ENCODE results near the gene ANXA11. TPM values are rescaled to one million over a fixed set of nuclear protein-coding genes. Genes with fewer than 3 reads are reported as not detected.
A peak's percentile ranks its signal among the peaks of the same experiment; 100 is the strongest.

ANXA11 gene
- total RNA-seq, 1 experiment from 2014 or later, result 114 TPM

DNA sequence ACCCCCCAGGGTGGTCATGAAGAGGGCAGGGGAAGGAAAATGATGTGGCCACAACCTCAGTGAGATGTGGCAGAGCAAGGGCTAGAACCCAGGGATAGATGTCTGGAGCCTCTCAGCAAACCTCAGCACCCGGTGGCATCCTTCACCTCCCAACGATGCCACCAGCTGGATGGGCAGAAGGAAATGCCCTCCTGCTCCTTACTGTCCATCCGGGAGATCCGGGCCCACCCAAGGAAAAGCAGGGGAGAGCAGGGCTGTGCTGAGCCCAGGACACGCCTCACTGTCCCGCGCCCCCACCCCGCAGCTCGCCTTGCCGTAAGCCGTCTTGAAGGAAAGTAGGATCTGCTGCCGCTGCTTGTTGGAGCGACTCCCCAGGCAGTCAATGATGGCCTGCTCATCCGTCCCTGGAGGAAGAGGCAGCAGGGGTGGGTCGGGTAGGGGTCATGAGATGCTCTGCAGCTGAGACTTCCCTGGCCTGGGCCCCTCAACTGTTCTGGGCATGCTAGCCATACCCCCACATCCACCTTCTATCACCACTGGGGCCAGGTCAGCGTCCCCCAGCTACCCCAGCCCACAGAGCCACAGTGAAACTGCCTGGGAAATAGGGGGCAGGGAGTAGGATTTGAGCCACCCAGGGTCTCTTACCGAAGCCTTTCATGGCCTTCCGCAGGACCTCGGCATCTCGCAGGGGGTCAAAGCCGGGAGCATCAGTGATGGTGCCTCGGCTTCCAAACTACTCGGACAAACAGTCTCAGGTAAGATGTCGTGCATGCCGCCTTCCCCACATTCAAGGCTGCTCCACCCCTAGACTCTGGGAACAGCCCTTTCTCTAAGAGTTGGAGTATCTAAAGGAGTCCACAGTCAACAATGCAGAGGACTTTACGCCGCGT, 38.5 kb downstream of the ANXA11 start:
- DNase-seq (ENCODE audit: low read depth), result no peak

DNA sequence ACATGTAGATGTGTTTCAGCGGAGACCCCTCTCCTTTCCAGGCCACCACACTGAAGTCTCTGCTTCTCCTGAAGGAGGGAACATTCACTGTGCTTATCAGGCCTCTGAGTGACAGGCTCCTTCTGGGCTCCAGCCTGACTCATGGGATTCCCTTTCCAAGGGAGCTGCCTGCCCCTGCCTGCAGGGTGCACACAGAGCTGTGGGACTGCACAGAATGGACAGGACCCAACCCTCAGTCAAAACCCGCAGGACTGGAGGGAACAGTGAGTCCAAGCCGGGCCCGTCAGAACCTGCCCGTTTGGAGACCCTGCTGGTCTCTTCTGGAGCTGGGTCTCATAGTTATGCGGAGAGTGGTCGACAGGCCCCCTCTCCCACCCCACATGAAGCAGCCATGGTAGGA, 40.2 kb downstream of the ANXA11 start:
- no peak for DNase-seq (ENCODE audit: low read depth)

DNA sequence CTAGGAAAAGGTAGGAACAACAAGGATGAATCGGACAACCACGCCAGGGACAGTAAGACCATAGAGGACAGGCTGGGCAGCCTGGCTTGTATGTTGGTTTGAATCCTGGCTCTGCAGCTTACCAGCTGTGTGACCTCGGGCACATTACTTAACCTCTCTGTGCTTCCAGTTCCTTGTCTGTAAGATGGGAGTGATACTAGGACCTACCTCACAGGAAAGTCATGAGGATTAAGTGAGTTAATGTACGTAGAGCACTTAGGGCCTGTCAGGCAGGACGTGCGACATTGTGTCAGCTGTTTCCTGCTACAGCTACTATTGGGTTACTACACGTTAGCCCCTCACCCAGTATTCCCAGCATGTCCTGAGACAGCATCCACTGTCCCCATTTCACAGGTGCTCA, 40.7 kb downstream of the ANXA11 start:
- DNase-seq (ENCODE audit: low read depth), result no peak

DNA sequence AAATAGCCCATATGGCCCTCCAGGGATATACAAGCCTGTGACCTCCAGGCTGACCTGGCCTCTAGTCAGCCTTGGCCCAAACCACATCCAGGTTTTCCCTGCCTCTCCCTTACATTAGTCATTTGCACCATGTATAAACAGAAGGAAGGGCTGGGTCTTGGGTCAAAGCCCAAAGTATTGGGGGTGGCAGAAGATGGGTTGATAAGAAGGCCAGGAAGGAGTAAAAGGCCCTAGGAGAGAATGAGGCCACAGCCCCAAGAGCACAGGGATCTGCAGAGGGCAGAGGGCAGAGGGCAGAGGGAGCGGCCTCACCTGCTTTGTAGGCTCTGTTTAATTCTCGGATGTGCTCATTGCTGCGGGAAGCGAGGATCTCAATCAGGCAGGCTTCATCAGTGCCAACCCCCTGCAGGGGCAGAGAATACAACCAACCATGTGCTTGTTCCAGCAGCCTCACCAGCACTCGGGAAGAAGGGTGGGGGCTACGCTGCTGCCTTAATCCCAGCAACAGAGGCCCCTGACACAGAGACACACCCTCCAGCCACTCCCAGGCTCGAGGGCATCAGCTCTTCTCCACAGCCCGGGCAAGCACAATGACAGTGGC, 41.5 kb downstream of the ANXA11 start:
- peak; percentile 73 for DNase-seq (ENCODE audit: low read depth)

DNA sequence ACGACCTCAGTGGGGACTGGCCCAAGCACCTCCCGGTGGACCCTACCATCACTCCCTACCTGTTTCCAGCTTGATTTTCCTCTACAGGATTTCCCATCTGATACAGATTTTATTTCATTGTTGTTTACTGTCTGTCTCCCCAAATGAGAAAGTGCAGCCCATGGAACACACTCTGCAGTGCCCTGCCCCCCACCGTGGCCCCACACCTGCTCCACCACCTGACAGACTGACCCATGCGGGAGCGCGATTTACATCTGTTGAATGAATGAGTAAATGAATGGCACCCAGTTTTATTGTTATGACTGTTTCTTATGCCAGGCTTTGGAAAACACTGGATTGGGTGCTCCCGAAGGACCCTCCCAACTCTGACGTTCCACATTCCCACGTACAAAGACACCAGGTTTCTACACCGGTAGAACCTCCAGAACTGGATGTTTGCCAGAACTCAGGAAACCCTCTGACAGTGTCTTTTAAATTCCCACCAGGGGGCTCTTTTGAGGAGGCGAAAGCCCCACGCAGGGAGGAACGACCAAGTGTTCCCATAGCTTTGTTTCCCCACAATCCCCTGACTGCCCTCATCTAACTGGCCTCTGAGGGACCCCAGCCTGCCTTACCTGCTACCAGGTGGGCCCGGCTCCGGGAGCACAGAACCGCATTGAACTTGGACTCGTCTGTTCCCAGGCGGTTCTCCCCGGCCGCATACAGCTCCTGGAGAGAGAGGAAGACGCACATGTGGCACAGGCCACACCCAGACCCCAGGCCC, 43.8 kb downstream of the ANXA11 start:
- DNase-seq (ENCODE audit: low read depth), result no peak

DNA sequence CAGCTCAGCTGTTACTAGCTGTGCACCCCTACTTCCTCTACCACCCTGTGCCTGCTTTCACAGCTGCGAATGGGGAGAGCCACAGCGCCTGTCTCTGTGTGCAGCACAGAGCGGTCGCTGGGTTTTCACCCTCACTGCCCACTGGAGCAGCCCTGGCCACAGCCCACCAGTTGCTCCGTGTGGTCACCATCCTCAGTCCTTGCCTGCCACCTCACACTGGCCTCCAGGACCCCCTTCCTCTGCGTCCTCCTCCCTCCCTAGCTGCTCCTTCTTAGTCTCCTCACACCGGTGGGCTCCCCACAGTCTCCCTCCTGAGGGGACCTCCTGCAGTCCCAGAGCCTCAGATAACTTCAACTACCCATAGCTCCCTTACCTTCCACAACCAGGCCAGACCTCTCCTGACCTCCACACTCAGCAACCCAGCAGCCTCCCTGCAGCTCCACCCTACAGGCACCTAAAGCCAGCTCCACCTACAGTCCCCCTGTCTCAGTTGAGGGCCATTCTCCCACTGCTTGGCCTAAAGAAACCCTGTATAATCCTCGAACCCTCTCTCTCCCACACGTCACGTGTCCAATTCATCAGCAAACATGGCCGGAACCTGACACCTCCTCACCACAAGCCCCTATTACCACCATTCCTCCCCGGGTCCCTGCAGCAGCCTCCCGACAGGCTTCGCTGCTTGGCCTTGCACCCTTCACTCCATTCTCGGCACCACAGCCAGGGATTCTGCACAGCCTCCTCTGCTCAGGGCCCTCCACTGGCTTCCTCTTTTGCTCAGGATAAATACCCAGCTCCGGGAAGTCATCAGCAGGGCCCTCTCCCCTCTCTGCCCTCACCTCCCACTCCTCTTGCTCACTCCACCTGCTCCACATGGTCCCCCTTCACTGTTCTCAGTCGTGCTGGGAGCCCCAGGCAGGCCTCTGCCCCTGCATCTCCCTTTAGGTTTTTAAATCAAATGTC, 44.7 kb downstream of the ANXA11 start:
- DNase-seq (ENCODE audit: low read depth), result no peak

DNA sequence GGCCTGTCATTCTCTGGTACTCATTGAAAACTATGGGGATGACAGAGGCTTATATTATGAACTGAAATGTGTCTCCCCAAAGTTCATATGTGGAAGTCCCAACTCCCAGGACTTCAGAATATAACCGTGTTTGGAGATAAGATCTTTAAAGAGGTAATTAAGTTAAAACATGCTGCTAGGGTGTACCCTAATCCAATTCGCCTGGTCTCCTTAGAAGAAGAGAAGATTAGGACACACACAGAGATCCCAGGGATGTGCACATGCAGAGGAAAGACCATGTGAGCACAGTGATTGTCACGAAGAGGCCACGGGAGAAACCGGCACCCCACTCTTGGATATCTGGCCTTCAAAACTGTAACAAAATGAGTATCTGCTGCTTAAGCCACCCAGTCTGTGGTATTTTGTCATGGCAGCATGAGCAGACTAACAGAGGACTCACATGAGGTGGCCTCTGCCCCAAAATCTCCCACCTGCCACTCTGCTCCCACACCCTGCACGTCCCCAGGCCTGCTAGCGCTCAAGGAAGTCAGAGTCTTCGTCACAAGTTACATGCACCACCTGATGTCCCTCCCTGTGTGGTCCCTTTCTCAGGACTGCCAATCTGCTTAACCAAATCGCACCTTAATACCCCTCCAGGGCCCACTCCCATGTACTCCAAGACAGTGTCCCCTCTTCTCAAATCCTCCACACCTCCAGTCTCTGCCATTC, 46.0 kb downstream of the ANXA11 start:
- no peak for DNase-seq (ENCODE audit: low read depth)

DNA sequence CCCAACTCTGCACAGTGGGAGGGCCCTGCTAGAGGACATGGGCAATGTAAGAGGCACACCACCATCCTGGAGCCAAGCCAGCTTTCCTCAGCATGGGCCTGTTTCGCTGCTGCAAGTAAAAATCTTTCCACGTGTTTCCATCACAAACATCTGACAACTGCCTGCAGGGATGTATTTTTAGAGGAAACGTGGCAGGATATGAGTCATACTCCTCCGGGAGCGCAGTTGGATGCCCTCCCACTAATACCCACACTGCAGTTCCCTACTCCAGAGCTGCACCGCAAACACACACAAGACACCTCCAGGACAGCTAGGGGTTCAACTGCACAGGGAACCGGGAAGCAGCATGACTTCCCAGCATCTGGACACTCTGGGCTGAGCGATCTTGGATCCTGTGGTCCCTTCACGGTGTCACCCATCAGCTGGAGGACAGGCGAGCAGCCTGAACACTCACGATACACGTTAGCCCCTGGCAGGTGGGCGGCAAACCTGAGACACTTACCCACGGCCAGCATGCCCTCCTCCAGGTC, 46.7 kb downstream of the ANXA11 start:
- DNase-seq (ENCODE audit: low read depth), result peak; percentile 100

DNA sequence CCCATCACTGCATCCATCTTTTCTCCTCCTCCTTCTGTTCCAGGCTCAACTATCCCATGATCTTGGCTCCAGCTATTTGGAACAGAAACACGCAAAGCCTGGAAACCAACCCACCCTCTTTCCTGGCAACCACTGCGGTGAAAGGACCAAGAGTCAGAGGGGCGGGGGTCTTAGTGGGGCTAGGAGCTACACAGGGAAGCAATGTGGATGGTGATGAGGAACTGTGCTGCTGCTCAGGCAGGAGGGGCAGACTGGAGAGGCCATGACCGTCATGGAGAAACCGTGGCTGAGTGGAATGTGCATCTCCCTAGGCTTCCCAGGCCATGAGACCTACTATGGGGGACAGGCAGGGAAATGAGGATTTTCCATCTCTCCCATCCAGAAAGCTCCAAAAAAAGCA, 47.2 kb downstream of the ANXA11 start:
- DNase-seq (ENCODE audit: low read depth), result no peak

DNA sequence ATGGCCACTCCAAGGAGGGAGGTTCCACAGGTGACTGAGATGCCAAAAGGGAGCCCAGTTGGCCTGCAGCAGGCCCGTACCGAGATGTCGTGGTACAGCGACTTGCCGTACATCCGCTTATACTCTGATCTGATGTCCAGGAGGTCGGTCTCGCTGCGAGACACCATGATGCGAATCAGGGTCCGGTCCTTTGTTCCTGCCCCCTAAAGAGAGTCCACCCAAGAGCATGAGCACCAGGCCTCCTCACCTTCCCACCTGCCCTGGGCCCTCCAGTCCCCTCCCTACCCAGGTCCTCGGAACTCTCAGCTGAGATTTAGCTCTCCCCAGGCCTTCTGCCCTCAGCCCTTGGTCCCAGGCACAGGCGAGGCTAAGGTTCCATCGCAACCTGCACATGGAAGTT, 47.8 kb downstream of the ANXA11 start:
- DNase-seq (ENCODE audit: low read depth), result no peak

DNA sequence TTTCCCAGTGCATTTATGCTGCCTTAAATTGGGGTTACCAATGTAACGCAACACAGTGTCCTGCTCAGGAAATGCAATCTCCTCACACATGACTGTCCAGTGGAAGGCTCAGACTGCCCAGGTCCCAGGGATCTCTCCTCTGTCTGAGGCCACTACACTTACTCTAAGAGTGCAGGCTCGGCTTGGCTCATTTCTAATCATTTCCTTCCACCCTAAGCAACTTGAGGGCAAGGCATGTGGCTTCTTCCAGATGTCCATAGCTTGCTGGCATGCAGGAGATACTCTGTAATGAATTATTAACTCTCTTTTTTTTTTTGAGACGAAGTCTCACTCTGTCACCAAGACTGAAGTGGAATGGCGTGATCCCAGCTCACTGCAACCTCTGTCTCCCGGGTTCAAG, 49.1 kb downstream of the ANXA11 start:
- no peak for DNase-seq (ENCODE audit: low read depth)

DNA sequence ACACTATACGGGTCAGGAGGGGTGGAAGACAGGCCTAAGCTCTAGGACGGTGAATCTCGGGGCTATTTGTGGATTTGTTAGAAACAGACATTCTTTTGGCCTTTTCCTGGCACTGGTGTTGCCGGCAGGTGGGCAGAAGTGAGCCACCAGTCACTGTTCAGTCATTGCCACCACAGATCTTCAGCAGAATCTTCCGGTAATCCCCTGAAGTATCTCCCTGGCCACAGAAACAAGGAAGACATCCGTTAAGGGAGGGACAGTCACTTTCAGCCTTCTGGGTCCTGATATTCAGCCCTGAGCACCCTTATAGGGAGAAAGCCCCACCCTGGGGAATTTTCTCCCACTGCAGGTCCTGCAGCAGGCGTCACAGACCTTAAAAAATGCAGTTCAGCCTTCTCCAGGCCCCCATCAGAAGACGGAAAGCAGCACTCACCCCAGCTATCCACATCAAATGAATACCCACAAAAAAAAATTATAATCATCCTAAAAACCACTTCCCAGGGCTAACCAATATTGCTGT, 49.6 kb downstream of the ANXA11 start:
- DNase-seq (ENCODE audit: low read depth), result no peak

DNA sequence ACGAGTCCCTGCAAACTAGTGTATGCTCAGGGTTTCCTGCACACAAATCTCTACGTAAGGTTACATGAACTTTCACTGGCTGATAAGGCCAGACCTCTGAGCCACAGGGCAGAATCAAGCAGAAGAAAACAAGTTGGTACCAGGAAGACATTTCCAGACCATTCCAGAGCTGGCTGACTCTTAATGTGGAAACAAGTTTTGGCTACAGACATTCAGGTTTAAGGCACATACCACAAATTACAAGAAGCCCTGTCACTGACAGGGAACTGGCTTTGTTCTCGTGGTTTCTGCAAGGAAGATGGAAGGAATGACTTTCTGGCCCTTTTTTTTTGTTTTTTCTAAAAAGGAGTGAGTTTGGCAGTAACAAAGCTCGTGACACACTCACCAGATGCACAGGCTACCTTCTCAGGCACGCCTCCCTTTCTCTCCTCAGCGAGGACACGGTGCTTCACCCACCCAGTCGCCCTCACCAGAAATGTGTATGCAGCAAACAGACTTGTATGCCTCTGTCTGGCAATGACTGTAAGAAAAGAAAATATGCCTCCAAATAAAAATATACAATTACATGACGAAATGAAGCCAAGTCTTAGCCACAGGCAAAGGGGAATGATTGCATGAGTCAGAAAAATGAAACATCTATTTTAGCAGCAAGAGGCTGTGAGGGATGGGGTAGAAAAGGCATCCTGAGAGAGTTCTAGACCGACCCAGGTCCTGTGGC, 50.2 kb downstream of the ANXA11 start:
- peak; percentile 79 for DNase-seq (ENCODE audit: low read depth)

DNA sequence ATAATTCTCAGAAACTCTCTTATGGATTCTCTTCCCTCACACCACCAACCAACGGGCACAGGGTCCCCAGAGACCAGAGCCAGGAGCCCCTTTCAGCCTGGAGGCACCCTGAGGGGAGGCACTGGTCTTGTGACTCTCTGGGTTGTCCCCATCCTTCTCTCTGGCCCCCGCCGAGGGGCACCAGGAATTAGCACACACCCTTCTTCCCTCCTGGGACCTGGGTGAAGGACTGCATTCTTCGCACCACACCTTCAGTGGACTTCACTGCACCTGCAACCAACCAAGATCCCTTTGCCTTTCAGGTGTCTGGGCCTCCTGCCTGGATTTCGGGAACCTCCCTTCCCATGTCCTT, 50.7 kb downstream of the ANXA11 start:
- DNase-seq (ENCODE audit: low read depth), result no peak

DNA sequence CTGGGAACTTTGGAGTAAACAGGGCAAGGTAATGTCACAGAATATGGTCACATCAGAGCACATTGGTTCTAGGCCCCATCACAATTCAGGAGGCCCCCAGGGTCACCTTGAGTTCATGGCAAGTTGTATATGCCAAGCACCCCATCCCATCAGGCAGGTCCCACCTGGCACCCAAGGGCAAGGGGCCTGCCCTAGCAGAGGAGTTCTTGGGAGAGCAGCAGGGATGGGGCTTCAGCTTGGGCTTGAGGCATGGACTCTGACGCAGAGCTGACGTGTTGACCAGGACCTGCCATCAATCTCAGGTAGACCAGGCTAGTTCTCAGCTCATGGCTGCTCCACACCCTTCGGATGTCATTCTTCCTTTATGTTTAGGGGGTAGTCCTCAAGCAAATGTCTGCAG, 51.9 kb downstream of the ANXA11 start:
- DNase-seq (ENCODE audit: low read depth), result no peak

DNA sequence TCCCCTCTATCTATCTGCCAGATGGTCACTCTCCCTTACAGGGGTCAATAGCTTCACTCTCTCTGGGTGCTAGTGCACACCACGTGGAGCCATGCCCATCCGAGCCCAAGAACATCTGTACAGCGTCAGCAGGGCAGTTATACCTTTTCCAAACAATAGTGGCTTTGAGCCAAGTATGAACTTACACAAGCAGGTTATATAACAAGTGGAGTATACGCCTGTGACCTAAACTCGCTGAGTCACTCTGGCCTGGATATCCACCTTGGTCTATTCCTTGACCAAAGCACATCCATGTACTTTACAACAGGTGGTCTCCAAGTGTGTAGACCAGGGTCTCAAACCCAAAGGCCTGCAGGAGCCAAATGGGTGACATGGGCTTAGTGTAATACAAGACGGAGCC, 52.5 kb downstream of the ANXA11 start:
- no peak for DNase-seq (ENCODE audit: low read depth)

DNA sequence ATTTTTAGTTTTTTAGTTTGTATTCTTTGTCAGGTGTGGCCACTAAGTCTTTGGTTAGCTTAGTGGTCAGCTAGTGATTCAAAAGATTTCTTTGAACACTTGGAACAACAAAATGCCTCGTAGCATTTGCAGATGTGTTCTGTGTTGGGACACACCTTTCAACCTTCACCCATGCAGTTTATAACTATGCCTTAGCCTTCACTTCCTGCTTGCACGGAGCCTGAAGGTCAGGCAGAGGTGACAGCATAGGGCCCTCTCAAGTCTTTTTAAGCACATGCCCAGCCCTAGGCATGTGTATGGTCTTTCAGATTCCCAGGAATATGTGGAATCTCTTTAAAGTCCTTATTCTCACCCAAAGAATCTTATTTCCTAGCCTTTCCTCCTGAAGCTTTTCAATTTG, 55.2 kb downstream of the ANXA11 start:
- no peak for DNase-seq (ENCODE audit: low read depth)

DNA sequence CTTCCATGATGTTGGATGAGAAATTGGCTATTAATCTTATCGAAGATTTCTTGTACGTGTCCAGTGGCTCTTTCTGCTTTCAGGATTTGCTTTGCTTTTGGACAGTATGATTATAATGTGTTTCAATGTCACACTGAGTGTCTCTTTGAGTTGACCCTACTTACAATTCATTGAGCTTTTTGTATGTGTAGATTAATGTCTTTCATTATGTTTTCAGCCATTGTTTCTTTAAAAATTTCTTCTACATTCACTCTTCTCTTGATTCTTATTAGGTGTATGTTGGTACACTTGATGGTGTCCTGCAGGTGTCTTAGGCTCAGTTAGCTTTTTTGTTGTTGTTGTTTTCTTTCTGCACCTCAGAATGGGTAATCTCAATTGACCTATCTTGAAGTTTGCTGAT, 56.2 kb downstream of the ANXA11 start:
- no peak for DNase-seq (ENCODE audit: low read depth)

DNA sequence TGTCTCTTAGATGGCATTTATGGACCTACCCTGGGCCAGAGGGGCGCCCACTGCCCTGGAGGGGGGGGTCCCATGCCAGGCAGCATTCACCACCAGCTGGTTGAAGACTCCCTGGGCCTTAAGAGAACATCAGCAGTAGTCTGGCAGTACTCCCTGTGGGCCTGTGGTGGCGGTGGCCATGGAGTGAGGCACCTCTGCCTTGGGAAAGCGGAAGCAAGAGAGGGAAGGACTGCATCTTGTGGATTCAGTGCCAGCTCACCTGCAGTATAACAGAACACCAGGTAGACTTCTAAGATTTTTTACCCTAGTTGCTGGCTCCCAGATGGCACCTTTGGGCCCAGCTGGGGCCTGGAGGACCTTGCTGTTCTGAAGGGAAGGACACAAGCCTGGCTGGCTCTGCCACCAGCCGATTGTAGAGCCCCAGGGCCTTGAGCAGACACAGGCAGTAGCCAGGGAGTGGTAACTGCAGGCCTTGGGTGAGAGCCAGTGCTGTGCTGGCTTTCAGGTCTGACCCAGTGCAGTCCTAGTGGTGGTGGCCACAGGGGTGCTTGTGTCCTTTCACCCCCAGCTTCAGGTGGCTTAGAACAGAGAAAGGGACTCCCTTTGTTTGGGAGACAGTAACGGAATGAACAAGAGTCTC, 57.1 kb downstream of the ANXA11 start:
- no peak for DNase-seq (ENCODE audit: low read depth)

Data from HT1080 (cell line).